HCT116 (cell line): Measurements from ENCODE around the gene CCDC92. TPM values are rescaled to one million over a fixed set of nuclear protein-coding genes. Genes with fewer than 3 reads are reported as not detected.

ENCODE experiments used
- ATAC-seq: fragments of 200-7000 bp; cut with Tn5 transposase; 2 replicates; pipeline ENCODE4 v1.9.1; 2020; ENCODE audit warnings: mild to moderate bottlenecking, moderate library complexity
- BruUV-seq: library from RNA; stranded (reverse); fragments of 400-500 nt; replicated peaks from 2 replicates; lab custom pipeline; 2021; lab: Mats Ljungman, UMichigan
- CTCF ChIA-PET: fragments of 300-600 bp; sonication (Branson Sonifier 250); formaldehyde crosslinking; loops from one replicate; lab custom pipeline; 2021; ENCODE audit warnings: antibody characterized with exemption; lab: Charles Lee
- POLR2A ChIA-PET: fragments of 300-600, 350-600 bp; sonication (Branson Sonifier 250); formaldehyde crosslinking; loops from one replicate; lab custom pipeline; 2021; ENCODE audit warnings: antibody characterized with exemption; lab: Charles Lee
- RAD21 ChIA-PET, 2 experiments: fragments of 300-600 bp; sonication (Branson Sonifier 250); formaldehyde crosslinking; loops; one replicate each; lab custom pipeline; 2023; ENCODE audit warnings: low total read pairs in 2 of 2; ENCODE audit not compliant: uncharacterized antibody in 2 of 2, unreplicated experiment in 2 of 2, low non-redundant PET in 1 of 2; lab: Charles Lee
- DNase-seq: peaks from one replicate; pipeline ENCODE4 v3.0.0-alpha.2; 2010; ENCODE audit warnings: low read depth, low spot score
- H2AFZ ChIP-seq: fragments of 200-600 bp; shearing (Covaris generic), sonication (generic); 2 replicates; pipeline ENCODE4 v1.6.1; 2017; ENCODE audit warnings: low read depth, mixed run types, mixed read lengths, antibody characterized with exemption, low read length; ENCODE audit not compliant: poor library complexity, severe bottlenecking
- H3K27ac ChIP-seq: 2 replicates; pipeline ENCODE4 v1.5.1; 2012; ENCODE audit warnings: low read depth, low read length
- H3K27me3 ChIP-seq: fragments of 200-600 bp; sonication (generic); 2 replicates; pipeline ENCODE4 v1.6.1; 2016; ENCODE audit warnings: mixed run types, low read length, mixed read lengths; ENCODE audit not compliant: insufficient read depth
- H3K36me3 ChIP-seq, 2 experiments: fragments of 200-500 bp in 1 of 2; fragments of 200-600 bp in 1 of 2; sonication (Bioruptor generic) in 1 of 2; sonication (generic) in 1 of 2; 2 replicates each; pipeline versions ENCODE4 v1.5.1 to v1.6.1; 2014 to 2016; ENCODE audit warnings: low read length in 2 of 2, inconsistent platforms in 1 of 2, mixed read lengths in 1 of 2, mixed run types in 1 of 2; ENCODE audit not compliant: insufficient read depth in 2 of 2, control insufficient read depth in 1 of 2
- H3K4me1 ChIP-seq, 2 experiments: fragments of 200-600 bp in 1 of 2; sonication (generic) in 1 of 2; 2 replicates each; pipeline versions ENCODE4 v1.5.1 to v1.6.1; 2012 to 2017; ENCODE audit warnings: low read length in 2 of 2, inconsistent platforms in 1 of 2, mild to moderate bottlenecking in 1 of 2, mixed read lengths in 1 of 2, mixed run types in 1 of 2, moderate library complexity in 1 of 2; ENCODE audit not compliant: insufficient read depth in 2 of 2, control insufficient read depth in 1 of 2
- H3K4me2 ChIP-seq: fragments of 200-600 bp; sonication (generic); 2 replicates; pipeline ENCODE4 v1.6.1; 2017; ENCODE audit warnings: mixed run types, low read length, mixed read lengths
- H3K4me3 ChIP-seq, 2 experiments: fragments of 200-600 bp in 1 of 2; sonication (generic) in 1 of 2; replicated peaks in 1 of 2; 2 replicates each; pipeline ENCODE4 v1.5.1; 2011 to 2016; ENCODE audit warnings: low read length in 2 of 2, control low read depth in 1 of 2, low read depth in 1 of 2, mild to moderate bottlenecking in 1 of 2, mixed read lengths in 1 of 2, mixed run types in 1 of 2
- H3K79me2 ChIP-seq: fragments of 200-600 bp; sonication (generic); 2 replicates; pipeline ENCODE4 v1.6.1; 2017; ENCODE audit warnings: mild to moderate bottlenecking, mixed run types, low read length, moderate library complexity, mixed read lengths; ENCODE audit not compliant: insufficient read depth
- H3K9ac ChIP-seq: fragments of 200-600 bp; sonication (generic); 2 replicates; pipeline ENCODE4 v1.6.1; 2016; ENCODE audit warnings: low read length, mixed read lengths
- H3K9me2 ChIP-seq: fragments of 200-600 bp; sonication (generic), shearing (Covaris generic); 2 replicates; pipeline ENCODE4 v1.6.1; 2017; ENCODE audit warnings: mixed run types, mild to moderate bottlenecking, moderate library complexity; ENCODE audit not compliant: insufficient read depth
- H3K9me3 ChIP-seq, 2 experiments: fragments of 200-500 bp in 1 of 2; fragments of 200-600 bp in 1 of 2; sonication (Bioruptor generic) in 1 of 2; sonication (generic) in 1 of 2; 2 replicates each; pipeline ENCODE4 v1.6.1; 2014 to 2017; ENCODE audit warnings: low read length in 2 of 2, mixed read lengths in 2 of 2, inconsistent platforms in 1 of 2, low read depth in 1 of 2, mild to moderate bottlenecking in 1 of 2, mixed run types in 1 of 2, moderate library complexity in 1 of 2; ENCODE audit not compliant: control insufficient read depth in 1 of 2, insufficient read depth in 1 of 2
- H4K20me1 ChIP-seq: fragments of 200-600 bp; sonication (generic), shearing (Covaris generic); 2 replicates; pipeline ENCODE4 v1.6.1; 2017; ENCODE audit warnings: mixed run types, mild to moderate bottlenecking, moderate library complexity; ENCODE audit not compliant: insufficient read depth
- CBX3 ChIP-seq: IDR thresholded peaks from 2 replicates; pipeline ENCODE4 v1.6.1; 2012; ENCODE audit warnings: low read depth
- EGR1 ChIP-seq: IDR thresholded peaks from 2 replicates; pipeline ENCODE4 v1.6.1; 2012; ENCODE audit warnings: low read depth
- EZH2 ChIP-seq: fragments of 200-600 bp; sonication (generic); IDR thresholded peaks from 2 replicates; pipeline ENCODE4 v1.6.1; 2017; ENCODE audit warnings: antibody characterized with exemption, mixed run types
- EZH2phosphoT487 ChIP-seq: fragments of 200-600 bp; IDR thresholded peaks from 2 replicates; pipeline ENCODE4 v1.6.1; 2018; ENCODE audit warnings: antibody characterized with exemption, borderline replicate concordance
- FOSL1 ChIP-seq: IDR thresholded peaks from 2 replicates; pipeline ENCODE4 v1.6.1; 2012; ENCODE audit warnings: low read depth
- JUND ChIP-seq: IDR thresholded peaks from 2 replicates; pipeline ENCODE4 v1.6.1; 2012
- POLR2AphosphoS5 ChIP-seq: IDR thresholded peaks from 2 replicates; pipeline ENCODE4 v1.6.1; 2011; ENCODE audit warnings: mild to moderate bottlenecking, low read depth, low read length, moderate library complexity
- REST ChIP-seq: IDR thresholded peaks from 2 replicates; pipeline ENCODE4 v1.6.1; 2012; ENCODE audit warnings: low read depth
- SIN3A ChIP-seq: IDR thresholded peaks from 2 replicates; pipeline ENCODE4 v1.6.1; 2012; ENCODE audit warnings: low read depth
- SP1 ChIP-seq: IDR thresholded peaks from 2 replicates; pipeline ENCODE4 v1.6.1; 2012; ENCODE audit warnings: low read depth
- TCF7L2 ChIP-seq: IDR thresholded peaks from 2 replicates; pipeline ENCODE4 v1.7.0; 2011; ENCODE audit warnings: borderline replicate concordance, inconsistent platforms; ENCODE audit not compliant: insufficient read depth, insufficient read length; ENCODE audit errors: extremely low read depth
- YY1 ChIP-seq: IDR thresholded peaks from 2 replicates; pipeline ENCODE4 v1.6.1; 2011; ENCODE audit warnings: low read length, low read depth, moderate library complexity, mild to moderate bottlenecking; ENCODE audit not compliant: insufficient replicate concordance; ENCODE audit errors: extremely low read depth
- ZBTB33 ChIP-seq: IDR thresholded peaks from 2 replicates; pipeline ENCODE4 v1.6.1; 2011; ENCODE audit warnings: mild to moderate bottlenecking, low read length, moderate library complexity; ENCODE audit not compliant: insufficient replicate concordance; ENCODE audit errors: extremely low read depth
- ZFX ChIP-seq: fragments of 450-650 bp; IDR thresholded peaks from 2 replicates; pipeline ENCODE4 v1.6.1; 2017
- ZNF274 ChIP-seq: fragments of 200-500 bp; sonication (Bioruptor generic); IDR thresholded peaks from 2 replicates; pipeline ENCODE4 v1.6.1; 2014; ENCODE audit warnings: mild to moderate bottlenecking, low read depth, low read length, inconsistent platforms
- intact Hi-C: fragments of 100-400 bp; cut with micrococcal nuclease; formaldehyde crosslinking; loops from 2 replicates; pipeline ENCODE4 v1.10.0; 2022
- total RNA-seq: library from RNA; stranded (reverse); gene quantifications from one replicate; pipeline ENCODE4 v1.2.1, GENCODE V29; 2021; ENCODE audit not compliant: unreplicated experiment
- TF ChIP-seq, protein P1 (sequence below): IDR thresholded peaks from 2 replicates; pipeline ENCODE4 v1.6.1; 2012

The CCDC92 gene
- total RNA-seq, 1 experiment from 2014 or later: 9.7 TPM

GRCh38 chr12:123892853-123893252, 79.8 kb downstream of the CCDC92 start:
- no peaks in the 10 kb centered on the region for H3K9me2 ChIP-seq
- ATAC-seq (no peak), DNase-seq (no peak)
- H3K9me3 ChIP-seq: no peaks in the 10 kb centered on the region
- H3K9ac ChIP-seq: no peak overlapping the region
- TF ChIP-seq SP1: no peak
- no peak for TF ChIP-seq YY1
- no peak for TF ChIP-seq REST
- TF ChIP-seq JUND: no peak
- RAD21 ChIA-PET: no interaction called here
- H2AFZ ChIP-seq: no peak overlapping the region
- POLR2A ChIA-PET: no interaction called here
- BruUV-seq: no TSS peak
- peaks cover 21 to 26% of the 10 kb centered on the region in 2 experiments for H3K4me1 ChIP-seq
- H3K27ac ChIP-seq: no peak overlapping the region
- CTCF ChIA-PET: no interaction called here
- H3K36me3 ChIP-seq: no peaks in the 10 kb centered on the region
- no peaks in the 10 kb centered on the region for H3K79me2 ChIP-seq
- intact Hi-C loops: no loop called here
- H3K4me3 ChIP-seq: no peak overlapping the region
- no peaks in the 10 kb centered on the region for H4K20me1 ChIP-seq
- H3K27me3 ChIP-seq: no peaks in the 10 kb centered on the region
- H3K4me2 ChIP-seq: no peak overlapping the region

GRCh38 chr12:123892180-123892559, 80.5 kb downstream of the CCDC92 start:
- Histone ChIP-seq H3K4me3 (no peak overlapping the region), H4K20me1 (no peaks in the 10 kb centered on the region), H3K9me2 (no peaks in the 10 kb centered on the region), H3K4me1 (peaks cover 15 to 20% of the 10 kb centered on the region in 2 experiments), H3K9ac (no peak overlapping the region), H2AFZ (no peak overlapping the region), H3K36me3 (no peaks in the 10 kb centered on the region), H3K27ac (no peak overlapping the region), H3K79me2 (no peaks in the 10 kb centered on the region), H3K4me2 (no peak overlapping the region), H3K27me3 (no peaks in the 10 kb centered on the region), H3K9me3 (no peaks in the 10 kb centered on the region)
- ChIA-PET POLR2A (no interaction called here), RAD21 (no interaction called here), CTCF (interaction anchor here (1.0 kb wide), 1 partner anchor 13 kb away, joined by 5 read pairs; no protein-coding TSS in a partner anchor)
- BruUV-seq: no TSS peak
- DNase-seq: no peak
- intact Hi-C loops: no loop called here
- no peak for ATAC-seq
- TF ChIP-seq CBX3 (no peak), EGR1 (no peak), SIN3A (no peak), EZH2 (no peak), ZBTB33 (no peak), EZH2phosphoT487 (no peak), YY1 (no peak), TCF7L2 (no peak), ZFX (no peak), ZNF274 (no peak), POLR2AphosphoS5 (no peak), FOSL1 (no peak)
- TF ChIP-seq, protein P1, sequence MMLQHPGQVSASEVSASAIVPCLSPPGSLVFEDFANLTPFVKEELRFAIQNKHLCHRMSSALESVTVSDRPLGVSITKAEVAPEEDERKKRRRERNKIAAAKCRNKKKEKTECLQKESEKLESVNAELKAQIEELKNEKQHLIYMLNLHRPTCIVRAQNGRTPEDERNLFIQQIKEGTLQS: no peak
